Measurements from ENCODE around the gene NKX2-2. TPM values are rescaled to one million over a fixed set of nuclear protein-coding genes. Genes with fewer than 3 reads are reported as not detected.

NKX2-2 gene
- total RNA-seq, 1 experiment from 2014 or later: not detected

DNA sequence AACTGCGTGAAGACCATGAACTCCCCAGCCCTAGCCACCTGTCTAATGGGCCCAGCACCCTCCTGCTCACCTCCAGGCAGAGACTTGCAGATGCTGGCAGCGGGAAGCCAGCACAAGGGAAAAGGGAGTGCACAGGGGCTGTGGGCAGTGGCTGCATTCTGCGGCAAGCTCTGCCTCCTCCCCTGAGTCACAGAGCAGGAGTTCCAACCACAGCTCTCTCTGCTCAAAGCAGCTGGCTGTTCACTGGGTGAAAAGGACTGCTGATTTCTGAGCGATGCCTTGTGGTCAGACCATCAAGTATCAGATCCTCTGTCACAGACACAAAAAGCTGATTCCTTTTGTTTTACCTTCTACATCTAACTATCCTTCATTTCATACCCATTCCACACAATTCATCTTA lies 10.5 kb downstream of the NKX2-2 start:
- DNase-seq: peak; percentile 11
- Histone ChIP-seq H3K9ac (ENCODE audit: low read length) (no peak overlapping the region), H3K9me2 (replicated peaks; ENCODE audit: low read length) (no peaks in the 10 kb centered on the region), H4K20me1 (ENCODE audit: low read length) (no peaks in the 10 kb centered on the region), H3K36me3 (ENCODE audit: low read depth, low read length) (no peaks in the 10 kb centered on the region), H2AFZ (ENCODE audit: low read length) (no peak overlapping the region), H3K27ac (ENCODE audit: low read length) (no peak overlapping the region), H3K27me3 (ENCODE audit: low read length) (peaks cover 23% of the 10 kb centered on the region), H3K79me2 (ENCODE audit: low read length) (no peaks in the 10 kb centered on the region), H3K9me3 (ENCODE audit: low read length) (no peaks in the 10 kb centered on the region), H3K4me3 (ENCODE audit: low read length) (no peak overlapping the region), H3K4me2 (ENCODE audit: low read length) (no peak overlapping the region), H3K4me1 (ENCODE audit: insufficient read depth, low read length) (peaks cover 8% of the 10 kb centered on the region), H3F3A (ENCODE audit: low read length, unreplicated experiment) (no peaks in the 10 kb centered on the region)
- BruUV-seq (replicated peaks): no TSS peak
- ATAC-seq: no peak
- ChIA-PET CTCF (no interaction called here), POLR2A (ENCODE audit: unreplicated experiment) (no interaction called here)
- intact Hi-C loops (cut with micrococcal nuclease): no loop called here
- TF ChIP-seq EZH2phosphoT487 (IDR thresholded peaks at IDR 0.05; ENCODE audit: borderline replicate concordance, low read length) (no peak), EZH2 (IDR thresholded peaks at IDR 0.05; ENCODE audit: low read length, unreplicated experiment) (no peak)
- TF ChIP-seq, protein P1, sequence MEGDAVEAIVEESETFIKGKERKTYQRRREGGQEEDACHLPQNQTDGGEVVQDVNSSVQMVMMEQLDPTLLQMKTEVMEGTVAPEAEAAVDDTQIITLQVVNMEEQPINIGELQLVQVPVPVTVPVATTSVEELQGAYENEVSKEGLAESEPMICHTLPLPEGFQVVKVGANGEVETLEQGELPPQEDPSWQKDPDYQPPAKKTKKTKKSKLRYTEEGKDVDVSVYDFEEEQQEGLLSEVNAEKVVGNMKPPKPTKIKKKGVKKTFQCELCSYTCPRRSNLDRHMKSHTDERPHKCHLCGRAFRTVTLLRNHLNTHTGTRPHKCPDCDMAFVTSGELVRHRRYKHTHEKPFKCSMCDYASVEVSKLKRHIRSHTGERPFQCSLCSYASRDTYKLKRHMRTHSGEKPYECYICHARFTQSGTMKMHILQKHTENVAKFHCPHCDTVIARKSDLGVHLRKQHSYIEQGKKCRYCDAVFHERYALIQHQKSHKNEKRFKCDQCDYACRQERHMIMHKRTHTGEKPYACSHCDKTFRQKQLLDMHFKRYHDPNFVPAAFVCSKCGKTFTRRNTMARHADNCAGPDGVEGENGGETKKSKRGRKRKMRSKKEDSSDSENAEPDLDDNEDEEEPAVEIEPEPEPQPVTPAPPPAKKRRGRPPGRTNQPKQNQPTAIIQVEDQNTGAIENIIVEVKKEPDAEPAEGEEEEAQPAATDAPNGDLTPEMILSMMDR (conservative IDR thresholded peaks at IDR 0.05; ENCODE audit: low read depth, low read length): no peak

DNA sequence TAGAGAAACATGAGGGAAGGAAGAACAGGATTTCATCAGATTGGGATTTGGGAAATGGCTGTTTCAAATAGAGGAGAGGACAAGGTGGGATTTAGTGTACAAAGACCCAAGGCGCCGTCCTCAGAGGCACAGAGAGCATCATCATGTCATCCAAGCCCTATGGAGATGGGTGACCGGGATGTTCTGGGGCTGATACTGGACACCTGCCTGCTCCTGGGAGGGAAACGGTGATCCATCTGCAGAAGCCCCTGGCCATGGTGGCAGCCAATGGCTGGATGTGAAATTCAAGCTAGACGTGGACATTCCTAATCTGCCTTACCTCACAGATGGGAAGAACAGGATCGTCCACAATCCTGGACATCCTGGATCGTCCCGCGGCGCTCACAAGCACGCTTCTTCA lies 12.7 kb downstream of the NKX2-2 start:
- H3K9me2 ChIP-seq (replicated peaks; ENCODE audit: low read length): no peaks in the 10 kb centered on the region
- no peak overlapping the region for H3K4me2 ChIP-seq (ENCODE audit: low read length)
- H3K27me3 ChIP-seq (ENCODE audit: low read length): peaks cover 16% of the 10 kb centered on the region
- no peaks in the 10 kb centered on the region for H3K79me2 ChIP-seq (ENCODE audit: low read length)
- intact Hi-C loops (cut with micrococcal nuclease): no loop called here
- no peaks in the 10 kb centered on the region for H3K9me3 ChIP-seq (ENCODE audit: low read length)
- DNase-seq: no peak
- H2AFZ ChIP-seq (ENCODE audit: low read length): no peak overlapping the region
- BruUV-seq (replicated peaks): no TSS peak
- no peak overlapping the region for H3K4me3 ChIP-seq (ENCODE audit: low read length)
- peaks cover 8% of the 10 kb centered on the region for H3K4me1 ChIP-seq (ENCODE audit: insufficient read depth, low read length)
- ATAC-seq: no peak
- POLR2A ChIA-PET (ENCODE audit: unreplicated experiment): no interaction called here
- TF ChIP-seq EZH2phosphoT487 (IDR thresholded peaks at IDR 0.05; ENCODE audit: borderline replicate concordance, low read length): no peak
- TF ChIP-seq, protein P1 (conservative IDR thresholded peaks at IDR 0.05; ENCODE audit: low read depth, low read length): no peak
- no peak for TF ChIP-seq EZH2 (IDR thresholded peaks at IDR 0.05; ENCODE audit: low read length, unreplicated experiment)
- CTCF ChIA-PET: no interaction called here
- H3K9ac ChIP-seq (ENCODE audit: low read length): no peak overlapping the region
- H4K20me1 ChIP-seq (ENCODE audit: low read length): no peaks in the 10 kb centered on the region
- no peaks in the 10 kb centered on the region for H3F3A ChIP-seq (ENCODE audit: low read length, unreplicated experiment)
- H3K36me3 ChIP-seq (ENCODE audit: low read depth, low read length): no peaks in the 10 kb centered on the region
- H3K27ac ChIP-seq (ENCODE audit: low read length): no peak overlapping the region

DNA sequence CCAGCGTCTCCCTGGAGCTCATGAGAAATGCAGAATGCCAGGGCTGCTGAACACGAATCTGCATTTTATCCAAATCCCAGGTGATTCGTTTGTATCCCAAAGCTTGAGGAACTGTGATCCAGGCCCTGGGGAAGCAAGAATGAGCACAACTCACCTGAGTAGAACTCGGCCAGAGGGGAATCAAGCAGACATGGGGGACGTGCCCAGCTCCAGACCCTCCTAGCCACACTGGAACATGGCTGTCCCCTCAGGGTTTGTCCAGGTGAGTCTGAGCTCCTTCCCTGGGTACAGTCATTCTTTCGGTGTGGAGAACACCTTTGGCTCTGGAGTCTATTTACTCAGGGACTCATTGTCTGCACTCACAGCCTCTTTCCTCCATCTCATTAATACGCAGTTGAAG lies 13.3 kb downstream of the NKX2-2 start:
- no peak overlapping the region for H2AFZ ChIP-seq (ENCODE audit: low read length)
- no peaks in the 10 kb centered on the region for H3F3A ChIP-seq (ENCODE audit: low read length, unreplicated experiment)
- no peaks in the 10 kb centered on the region for H3K36me3 ChIP-seq (ENCODE audit: low read depth, low read length)
- H3K4me1 ChIP-seq (ENCODE audit: insufficient read depth, low read length): peaks cover 3% of the 10 kb centered on the region; the same call in 1 of the 2 replicates
- H3K79me2 ChIP-seq (ENCODE audit: low read length): no peaks in the 10 kb centered on the region
- H3K9me2 ChIP-seq (replicated peaks; ENCODE audit: low read length): no peaks in the 10 kb centered on the region
- BruUV-seq (replicated peaks): no TSS peak
- no peaks in the 10 kb centered on the region for H4K20me1 ChIP-seq (ENCODE audit: low read length)
- H3K27ac ChIP-seq (ENCODE audit: low read length): no peak overlapping the region
- peaks cover 10% of the 10 kb centered on the region for H3K27me3 ChIP-seq (ENCODE audit: low read length)
- no peaks in the 10 kb centered on the region for H3K9me3 ChIP-seq (ENCODE audit: low read length)
- no peak for ATAC-seq
- CTCF ChIA-PET: interaction anchor here (0.5 kb wide), 1 partner anchor 18 kb away, joined by 3 read pairs; no protein-coding TSS in a partner anchor
- no peak for DNase-seq
- no peak overlapping the region for H3K4me2 ChIP-seq (ENCODE audit: low read length)
- H3K4me3 ChIP-seq (ENCODE audit: low read length): no peak overlapping the region
- intact Hi-C loops (cut with micrococcal nuclease): no loop called here
- H3K9ac ChIP-seq (ENCODE audit: low read length): no peak overlapping the region
- POLR2A ChIA-PET (ENCODE audit: unreplicated experiment): no interaction called here
- TF ChIP-seq, protein P1 (conservative IDR thresholded peaks at IDR 0.05; ENCODE audit: low read depth, low read length): no peak
- TF ChIP-seq EZH2 (IDR thresholded peaks at IDR 0.05; ENCODE audit: low read length, unreplicated experiment) (no peak), EZH2phosphoT487 (IDR thresholded peaks at IDR 0.05; ENCODE audit: borderline replicate concordance, low read length) (no peak)

All from PC-3 (cell line).